Endothelial cell of umbilical vein (primary cell): ENCODE results near the gene LAPTM4A.

Experiments
- CTCF ChIP-seq, 2 donors: IDR thresholded peaks; 1 replicate in 1 of 2; 2 replicates in 1 of 2; pipeline ENCODE4 v1.5.1; 2011; ENCODE audit warnings: low read length in 2 of 2, mild to moderate bottlenecking in 2 of 2, moderate library complexity in 2 of 2, control low read depth in 1 of 2, inconsistent platforms in 1 of 2, low read depth in 1 of 2; ENCODE audit not compliant: insufficient read depth in 1 of 2; ENCODE audit errors: extremely low read depth in 1 of 2
- EZH2 ChIP-seq: IDR thresholded peaks from 2 replicates; pipeline ENCODE4 v1.6.1; 2012; ENCODE audit warnings: borderline replicate concordance, low read depth, mild to moderate bottlenecking, moderate library complexity, low read length, inconsistent platforms; ENCODE audit not compliant: severe bottlenecking
- FOS ChIP-seq: IDR thresholded peaks from 2 replicates; pipeline ENCODE4 v1.6.1; 2011; ENCODE audit warnings: mild to moderate bottlenecking, low read length, moderate library complexity, borderline replicate concordance; ENCODE audit not compliant: insufficient read depth
- MAX ChIP-seq: IDR thresholded peaks from 2 replicates; pipeline ENCODE4 v1.6.1; 2011; ENCODE audit not compliant: insufficient read depth, insufficient read length
- MYC ChIP-seq: IDR thresholded peaks from one replicate; pipeline ENCODE4 v1.6.1; 2011; ENCODE audit warnings: mild to moderate bottlenecking, low read depth, low read length
- POLR2A ChIP-seq: IDR thresholded peaks from 2 replicates; pipeline ENCODE4 v1.6.1; 2012; ENCODE audit warnings: low read depth, mild to moderate bottlenecking, control low read depth, low read length
- POLR2AphosphoS5 ChIP-seq: IDR thresholded peaks from 2 replicates; pipeline ENCODE4 v1.6.1; 2012; ENCODE audit warnings: low read depth, mild to moderate bottlenecking, control low read depth, low read length, moderate library complexity; ENCODE audit not compliant: insufficient read depth

- no peak for TF ChIP-seq CTCF (IDR thresholded peaks at IDR 0.05; ENCODE audit: extremely low read depth in 1 of 2, insufficient read depth in 1 of 2, low read depth in 1 of 2, low read length in 2 of 2)
- TF ChIP-seq POLR2A = no peak
- TF ChIP-seq FOS = no peak
- TF ChIP-seq MAX = no peak
- no peak for TF ChIP-seq POLR2AphosphoS5
- TF ChIP-seq EZH2 = no peak
- TF ChIP-seq MYC = no peak
Measured at GRCh38 chr2:20034218-20034617, 17.2 kb downstream of the LAPTM4A start.
